Right atrium auricular region (tissue), 2 donors: ENCODE data around the gene EGFLAM. TPM values are rescaled to one million over a fixed set of nuclear protein-coding genes. Genes with fewer than 3 reads are reported as not detected.

ENCODE experiments used
- DNase-seq: peaks from one replicate; pipeline ENCODE4 v3.0.0-alpha.2; 2019; ENCODE audit warnings: low spot score
- H3K27ac ChIP-seq, 2 donors: fragments of 200-600 bp; sonication (generic); 1 replicate in 1 of 2; 2 replicates in 1 of 2; pipeline ENCODE4 v1.5.1; 2016 to 2019
- H3K27me3 ChIP-seq, 2 donors: fragments of 200-600 bp; sonication (generic); one replicate each; pipeline versions ENCODE4 v1.5.1 to v1.6.0; 2017 to 2019
- H3K36me3 ChIP-seq: fragments of 200-600 bp; sonication (generic); one replicate; pipeline ENCODE4 v1.5.1; 2016
- H3K4me1 ChIP-seq, 2 donors: fragments of 200-600 bp; sonication (generic); one replicate each; pipeline versions ENCODE4 v1.5.1 to v1.6.0; 2017 to 2019
- H3K4me3 ChIP-seq, 2 donors: fragments of 200-600 bp; sonication (generic); 1 replicate in 1 of 2; 2 replicates in 1 of 2; pipeline ENCODE4 v1.5.1; 2017 to 2019; ENCODE audit warnings: mild to moderate bottlenecking in 1 of 2, moderate library complexity in 1 of 2
- H3K9me3 ChIP-seq, 2 donors: fragments of 200-600 bp; sonication (generic); one replicate each; pipeline ENCODE4 v1.5.1; 2019
- total RNA-seq, 2 donors: library from RNA; depleted of rRNA; stranded (reverse); fragments of >200 nt; gene quantifications; one replicate each; pipeline ENCODE4 v1.1.0, GENCODE V29; 2016
- TF ChIP-seq, protein P1 (sequence below), 2 donors: fragments of 200-600 bp; sonication (generic); IDR thresholded peaks; one replicate each; pipeline ENCODE4 v1.5.1; 2019; ENCODE audit warnings: antibody characterized with exemption in 2 of 2

Gene EGFLAM
- total RNA-seq, 2 donors from 2014 or later: 2.2 to 8.8 TPM

DNA sequence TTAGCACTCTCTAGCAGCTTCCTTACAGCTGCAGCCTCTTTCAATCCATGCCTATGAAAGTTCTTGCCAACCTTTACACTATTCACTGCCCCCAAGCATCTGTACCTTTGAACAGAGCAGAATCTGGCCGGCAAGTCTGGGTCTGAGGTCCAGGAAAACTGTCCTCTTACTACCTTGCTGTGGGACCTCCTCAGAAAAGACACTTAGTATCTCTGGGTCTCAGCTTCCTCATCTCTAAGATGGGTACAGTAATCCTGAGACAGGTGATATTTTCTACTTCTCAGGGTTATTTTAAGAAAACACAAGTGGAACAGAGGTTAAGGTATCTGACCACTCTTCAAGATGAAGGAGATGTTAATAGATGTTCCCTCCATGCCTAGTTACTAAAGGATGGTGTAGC, 120.2 kb downstream of the EGFLAM start:
- no peaks in the 10 kb centered on the region for H3K27me3 ChIP-seq
- H3K4me3 ChIP-seq: no peak overlapping the region
- H3K4me1 ChIP-seq: no peaks in the 10 kb centered on the region
- TF ChIP-seq, protein P1, sequence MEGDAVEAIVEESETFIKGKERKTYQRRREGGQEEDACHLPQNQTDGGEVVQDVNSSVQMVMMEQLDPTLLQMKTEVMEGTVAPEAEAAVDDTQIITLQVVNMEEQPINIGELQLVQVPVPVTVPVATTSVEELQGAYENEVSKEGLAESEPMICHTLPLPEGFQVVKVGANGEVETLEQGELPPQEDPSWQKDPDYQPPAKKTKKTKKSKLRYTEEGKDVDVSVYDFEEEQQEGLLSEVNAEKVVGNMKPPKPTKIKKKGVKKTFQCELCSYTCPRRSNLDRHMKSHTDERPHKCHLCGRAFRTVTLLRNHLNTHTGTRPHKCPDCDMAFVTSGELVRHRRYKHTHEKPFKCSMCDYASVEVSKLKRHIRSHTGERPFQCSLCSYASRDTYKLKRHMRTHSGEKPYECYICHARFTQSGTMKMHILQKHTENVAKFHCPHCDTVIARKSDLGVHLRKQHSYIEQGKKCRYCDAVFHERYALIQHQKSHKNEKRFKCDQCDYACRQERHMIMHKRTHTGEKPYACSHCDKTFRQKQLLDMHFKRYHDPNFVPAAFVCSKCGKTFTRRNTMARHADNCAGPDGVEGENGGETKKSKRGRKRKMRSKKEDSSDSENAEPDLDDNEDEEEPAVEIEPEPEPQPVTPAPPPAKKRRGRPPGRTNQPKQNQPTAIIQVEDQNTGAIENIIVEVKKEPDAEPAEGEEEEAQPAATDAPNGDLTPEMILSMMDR (IDR thresholded peaks at IDR 0.05): no peak
- no peak for DNase-seq
- H3K27ac ChIP-seq: no peak overlapping the region
- H3K36me3 ChIP-seq: no peaks in the 10 kb centered on the region
- H3K9me3 ChIP-seq: no peaks in the 10 kb centered on the region

DNA sequence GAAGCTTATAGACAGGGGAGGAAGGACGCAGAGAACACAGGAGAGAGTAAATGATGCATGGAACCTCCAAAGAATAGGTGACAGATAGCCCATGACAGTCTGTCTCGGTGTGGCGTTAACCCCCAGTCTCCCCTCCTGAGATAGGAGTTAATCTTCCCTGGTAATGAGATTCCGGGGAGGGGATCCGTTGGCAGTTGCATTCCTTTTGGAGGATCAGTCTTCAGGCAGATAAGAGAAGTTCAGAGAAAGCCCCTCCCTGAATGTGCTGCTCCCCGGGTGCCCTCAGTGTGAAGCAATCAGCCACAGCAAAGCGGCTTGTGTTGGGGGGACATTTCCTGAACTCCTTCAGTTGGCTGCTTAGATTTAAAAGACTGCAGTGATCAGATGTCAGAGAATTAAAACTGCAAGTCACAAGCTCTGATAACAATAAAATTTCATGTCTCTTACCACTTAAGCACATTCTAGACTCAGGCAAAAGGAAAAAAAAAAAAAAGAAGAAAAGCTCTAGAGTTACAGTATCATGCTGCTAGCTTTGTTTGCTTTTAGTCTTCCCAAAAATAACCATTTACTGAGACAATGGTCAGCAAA, 121.1 kb downstream of the EGFLAM start:
- no peak for DNase-seq
- H3K36me3 ChIP-seq: no peaks in the 10 kb centered on the region
- no peak overlapping the region for H3K27ac ChIP-seq
- no peaks in the 10 kb centered on the region for H3K9me3 ChIP-seq
- H3K27me3 ChIP-seq: no peaks in the 10 kb centered on the region
- TF ChIP-seq, protein P1 (IDR thresholded peaks at IDR 0.05): no peak
- H3K4me3 ChIP-seq: no peak overlapping the region
- no peaks in the 10 kb centered on the region for H3K4me1 ChIP-seq

DNA sequence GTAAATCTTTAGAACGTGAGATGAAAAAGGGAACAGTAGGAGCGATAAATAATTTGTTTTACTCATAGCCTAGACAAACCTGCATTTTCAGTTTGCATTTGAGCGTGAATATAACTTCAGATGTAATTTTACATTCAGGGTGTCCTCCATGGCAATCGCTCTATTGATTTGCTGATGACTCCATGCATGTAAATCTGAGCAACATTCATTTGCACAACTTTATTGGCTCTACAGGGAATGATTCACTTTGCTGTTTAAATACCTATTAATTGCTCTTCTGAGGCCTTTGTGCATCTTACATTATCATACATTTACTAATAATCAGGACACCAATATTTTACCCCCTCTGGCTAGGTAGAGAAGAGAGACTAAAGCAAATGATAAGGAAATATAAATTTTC, 122.2 kb downstream of the EGFLAM start:
- Histone ChIP-seq H3K27me3 (no peaks in the 10 kb centered on the region), H3K27ac (no peak overlapping the region), H3K36me3 (no peaks in the 10 kb centered on the region), H3K4me1 (no peaks in the 10 kb centered on the region), H3K4me3 (no peak overlapping the region), H3K9me3 (no peaks in the 10 kb centered on the region)
- TF ChIP-seq, protein P1 (IDR thresholded peaks at IDR 0.05): no peak
- DNase-seq: no peak

DNA sequence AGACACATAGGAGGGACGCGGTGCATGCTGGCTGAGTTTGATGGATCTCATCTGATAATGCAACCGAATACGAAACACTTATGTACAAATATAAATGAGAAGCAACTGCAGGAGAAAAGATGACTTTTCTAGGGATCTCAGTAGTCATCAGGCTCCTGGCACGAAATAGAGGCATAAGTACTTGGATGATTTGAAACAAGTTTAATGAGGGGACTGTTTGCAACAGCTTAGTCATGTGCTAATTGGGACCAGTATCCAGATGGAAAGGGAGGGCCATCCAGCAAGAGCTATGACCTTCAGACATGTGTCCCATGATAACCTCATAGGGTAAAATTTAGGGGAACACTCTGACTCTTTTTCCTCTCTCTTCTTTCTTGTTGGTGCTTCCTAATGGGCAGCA, 123.0 kb downstream of the EGFLAM start:
- TF ChIP-seq, protein P1 (IDR thresholded peaks at IDR 0.05): no peak
- Histone ChIP-seq H3K4me3 (no peak overlapping the region), H3K27me3 (no peaks in the 10 kb centered on the region), H3K4me1 (no peaks in the 10 kb centered on the region), H3K36me3 (no peaks in the 10 kb centered on the region), H3K27ac (no peak overlapping the region), H3K9me3 (no peaks in the 10 kb centered on the region)
- DNase-seq: no peak

DNA sequence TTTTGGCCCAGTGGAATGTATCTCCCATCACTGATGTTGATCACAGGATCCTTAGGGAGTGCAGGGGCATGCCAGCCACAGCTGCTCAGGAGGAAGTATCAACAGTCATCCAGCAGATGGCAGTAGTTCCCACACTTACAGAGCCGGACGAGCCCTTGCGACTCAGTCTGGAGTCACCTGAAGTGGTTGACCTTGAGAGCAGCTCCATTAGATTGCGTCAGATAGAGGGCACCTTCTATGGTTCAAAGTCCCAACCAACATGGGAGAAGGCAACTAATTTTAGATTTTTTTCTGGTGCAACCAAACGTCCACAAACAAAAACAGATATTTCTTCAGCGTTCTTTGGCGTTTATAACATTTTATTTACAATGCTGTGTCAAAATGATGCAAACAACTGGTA, 124.5 kb downstream of the EGFLAM start:
- Histone ChIP-seq H3K27me3 (no peaks in the 10 kb centered on the region), H3K27ac (no peak overlapping the region), H3K9me3 (no peaks in the 10 kb centered on the region), H3K4me3 (no peak overlapping the region), H3K4me1 (no peaks in the 10 kb centered on the region), H3K36me3 (no peaks in the 10 kb centered on the region)
- TF ChIP-seq, protein P1 (IDR thresholded peaks at IDR 0.05): peak; percentile 71 to 82
- peak; percentile 67 for DNase-seq

DNA sequence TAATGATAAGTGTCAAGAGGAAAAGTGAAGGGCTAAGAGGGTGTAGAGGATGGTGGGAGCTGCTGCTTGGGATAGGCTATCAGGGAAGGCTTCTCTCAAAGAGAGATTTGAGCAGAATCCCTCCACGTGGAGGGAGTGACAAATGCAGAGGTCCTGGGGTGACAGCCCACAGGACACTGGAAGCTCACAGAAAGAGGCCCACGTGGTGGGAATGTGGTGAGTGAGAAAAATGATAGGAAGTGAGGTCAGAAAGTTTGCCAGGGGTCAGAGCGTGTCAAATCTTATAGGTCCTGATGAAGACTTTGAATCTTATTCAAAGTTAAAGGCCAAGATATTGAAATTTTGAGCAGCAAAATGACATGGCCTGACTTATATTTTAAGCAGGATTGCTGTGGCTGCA, 125.3 kb downstream of the EGFLAM start:
- no peak for DNase-seq
- Histone ChIP-seq H3K4me1 (no peaks in the 10 kb centered on the region), H3K9me3 (no peaks in the 10 kb centered on the region), H3K4me3 (no peak overlapping the region), H3K27me3 (no peaks in the 10 kb centered on the region), H3K36me3 (no peaks in the 10 kb centered on the region), H3K27ac (no peak overlapping the region)
- TF ChIP-seq, protein P1 (IDR thresholded peaks at IDR 0.05): no peak
